Measurements from ENCODE around the gene SLAMF7.

The SLAMF7 gene

GRCh38 chr1:160799641-160800040 is 60.6 kb downstream of the SLAMF7 start:
- TF ChIP-seq YY1 (IDR thresholded peaks at IDR 0.05; ENCODE audit: insufficient read depth, insufficient read length) (no peak), ZNF274 (IDR thresholded peaks at IDR 0.05; ENCODE audit: low read depth, low read length) (no peak), SUZ12 (IDR thresholded peaks at IDR 0.05; ENCODE audit: extremely low read depth, insufficient read depth, insufficient read length) (no peak)
- Histone ChIP-seq H3K4me3 (ENCODE audit: insufficient read length, low read depth) (no peak overlapping the region), H3K4me1 (ENCODE audit: insufficient read depth, insufficient read length) (no peaks in the 10 kb centered on the region), H3K9ac (ENCODE audit: insufficient read length, low read depth) (no peak overlapping the region), H3K36me3 (ENCODE audit: insufficient read depth, insufficient read length, low read length) (no peaks in the 10 kb centered on the region), H3K9me3 (ENCODE audit: insufficient read depth, low read length) (0 out of 2 replicates have a peak, but pooled peaks cover 4% of the 10 kb centered on the region), H3K27me3 (ENCODE audit: insufficient read depth, insufficient read length) (no peaks in the 10 kb centered on the region)
- no peak for DNase-seq (ENCODE audit: low read depth, low spot score)

GRCh38 chr1:160800142-160800541 is 61.1 kb downstream of the SLAMF7 start:
- H3K36me3 ChIP-seq (ENCODE audit: insufficient read depth, insufficient read length, low read length) = no peaks in the 10 kb centered on the region
- no peak overlapping the region for H3K4me3 ChIP-seq (ENCODE audit: insufficient read length, low read depth)
- no peak for DNase-seq (ENCODE audit: low read depth, low spot score)
- peaks cover 8% of the 10 kb centered on the region; the same call in 1 of the 2 replicates for H3K9me3 ChIP-seq (ENCODE audit: insufficient read depth, low read length)
- TF ChIP-seq SUZ12 (IDR thresholded peaks at IDR 0.05; ENCODE audit: extremely low read depth, insufficient read depth, insufficient read length) (no peak), YY1 (IDR thresholded peaks at IDR 0.05; ENCODE audit: insufficient read depth, insufficient read length) (no peak), ZNF274 (IDR thresholded peaks at IDR 0.05; ENCODE audit: low read depth, low read length) (no peak)
- H3K9ac ChIP-seq (ENCODE audit: insufficient read length, low read depth) = no peak overlapping the region
- H3K27me3 ChIP-seq (ENCODE audit: insufficient read depth, insufficient read length) = no peaks in the 10 kb centered on the region
- H3K4me1 ChIP-seq (ENCODE audit: insufficient read depth, insufficient read length) = no peaks in the 10 kb centered on the region

- Histone ChIP-seq H3K9me3 (ENCODE audit: insufficient read depth, low read length) (peaks cover 12% of the 10 kb centered on the region; the same call in 1 of the 2 replicates), H3K9ac (ENCODE audit: insufficient read length, low read depth) (no peak overlapping the region), H3K36me3 (ENCODE audit: insufficient read depth, insufficient read length, low read length) (no peaks in the 10 kb centered on the region), H3K4me3 (ENCODE audit: insufficient read length, low read depth) (no peak overlapping the region), H3K4me1 (ENCODE audit: insufficient read depth, insufficient read length) (no peaks in the 10 kb centered on the region), H3K27me3 (ENCODE audit: insufficient read depth, insufficient read length) (no peaks in the 10 kb centered on the region)
- no peak for DNase-seq (ENCODE audit: low read depth, low spot score)
- TF ChIP-seq SUZ12 (IDR thresholded peaks at IDR 0.05; ENCODE audit: extremely low read depth, insufficient read depth, insufficient read length) = no peak
- no peak for TF ChIP-seq YY1 (IDR thresholded peaks at IDR 0.05; ENCODE audit: insufficient read depth, insufficient read length)
- no peak for TF ChIP-seq ZNF274 (IDR thresholded peaks at IDR 0.05; ENCODE audit: low read depth, low read length)
These were observed 61.8 kb downstream of the SLAMF7 start for GRCh38 chr1:160800645-160801408.

- TF ChIP-seq YY1 (IDR thresholded peaks at IDR 0.05; ENCODE audit: insufficient read depth, insufficient read length) = no peak
- no peak for TF ChIP-seq ZNF274 (IDR thresholded peaks at IDR 0.05; ENCODE audit: low read depth, low read length)
- no peak for TF ChIP-seq SUZ12 (IDR thresholded peaks at IDR 0.05; ENCODE audit: extremely low read depth, insufficient read depth, insufficient read length)
- no peak for DNase-seq (ENCODE audit: low read depth, low spot score)
- H3K4me1 ChIP-seq (ENCODE audit: insufficient read depth, insufficient read length) = no peaks in the 10 kb centered on the region
These were observed 63.0 kb downstream of the SLAMF7 start for GRCh38 chr1:160801836-160802580.

More at GRCh38 chr1:160801836-160802580, 63.0 kb downstream of the SLAMF7 start:
- Histone ChIP-seq H3K9me3 (ENCODE audit: insufficient read depth, low read length) (peaks cover 20% of the 10 kb centered on the region; the same call in 1 of the 2 replicates), H3K9ac (ENCODE audit: insufficient read length, low read depth) (no peak overlapping the region), H3K4me3 (ENCODE audit: insufficient read length, low read depth) (no peak overlapping the region), H3K36me3 (ENCODE audit: insufficient read depth, insufficient read length, low read length) (no peaks in the 10 kb centered on the region), H3K27me3 (ENCODE audit: insufficient read depth, insufficient read length) (no peaks in the 10 kb centered on the region)

Measured in NT2/D1 (cell line).